K562 (cell line): ENCODE data around the gene SPATS2L. TPM values are rescaled to one million over a fixed set of nuclear protein-coding genes. Genes with fewer than 3 reads are reported as not detected.

Source experiments
- ATAC-seq: fragments of 200-7000 bp; cut with Tn5 transposase; 3 replicates; pipeline ENCODE4 v1.9.1; 2020; ENCODE audit warnings: moderate library complexity
- BruUV-seq: library from RNA; stranded (reverse); fragments of 400-500 nt; replicated peaks from 2 replicates; lab custom pipeline; 2021; lab: Mats Ljungman, UMichigan
- CTCF ChIA-PET: fragments of 300-600 bp; formaldehyde crosslinking; extraction: SDS; loops from one replicate; lab custom pipeline; 2021; ENCODE audit warnings: low intra/inter-chr PET ratio; lab: Yijun Ruan, JAX
- POLR2A ChIA-PET: fragments of 300-600, 350-650 bp; sonication (Branson Sonifier 250); formaldehyde crosslinking; extraction: SDS; loops from one replicate; lab custom pipeline; 2021; ENCODE audit warnings: antibody characterized with exemption, inconsistent platforms; lab: Yijun Ruan, JAX
- DNase-seq, 4 experiments: peaks; one replicate each; pipeline versions ENCODE4 v3.0.0 to v3.0.0-alpha.2; 2011 to 2018; ENCODE audit warnings: low spot score in 3 of 4, mixed read lengths in 3 of 4; ENCODE audit errors: extremely low read depth in 1 of 4
- FAIRE-seq: peaks from 2 replicates; lab custom pipeline; 2011; peaks lifted over from hg19 to GRCh38; lab: Jason Lieb, UNC
- H2AFZ ChIP-seq: 2 replicates; pipeline ENCODE4 v1.6.0; 2011; ENCODE audit warnings: low read depth, low read length, control low read depth, inconsistent platforms
- H3K27ac ChIP-seq: fragments of 200-600 bp; 3 replicates; pipeline ENCODE4 v1.8.0; 2011; ENCODE audit warnings: low read depth, mild to moderate bottlenecking, control low read depth, inconsistent platforms, low read length, moderate library complexity, mixed read lengths; ENCODE audit errors: extremely low read depth
- H3K27me3 ChIP-seq, 2 experiments: fragments of 300-600 bp in 1 of 2; 2 replicates in 1 of 2; 3 replicates in 1 of 2; pipeline versions ENCODE4 v1.6.0 to v1.8.0; 2011; ENCODE audit warnings: inconsistent platforms in 2 of 2, low read length in 2 of 2, mild to moderate bottlenecking in 1 of 2, mixed read lengths in 1 of 2, moderate library complexity in 1 of 2; ENCODE audit not compliant: control insufficient read depth in 2 of 2, insufficient read depth in 2 of 2
- H3K36me3 ChIP-seq: fragments of 300-600 bp; 3 replicates; pipeline ENCODE4 v1.8.0; 2011; ENCODE audit warnings: mild to moderate bottlenecking, low read length, inconsistent platforms; ENCODE audit not compliant: control insufficient read depth, insufficient read depth
- H3K4me1 ChIP-seq, 2 experiments: fragments of 200-600 bp in 1 of 2; replicated peaks in 1 of 2; 2 replicates in 1 of 2; 3 replicates in 1 of 2; pipeline versions ENCODE4 v1.5.1 to v1.8.0; 2011; ENCODE audit warnings: inconsistent platforms in 2 of 2, low read length in 2 of 2, mild to moderate bottlenecking in 1 of 2, mixed read lengths in 1 of 2, moderate library complexity in 1 of 2; ENCODE audit not compliant: control insufficient read depth in 2 of 2, insufficient read depth in 2 of 2
- H3K4me2 ChIP-seq: 2 replicates; pipeline ENCODE4 v1.6.1; 2011; ENCODE audit warnings: low read length, control low read depth, inconsistent platforms, mixed read lengths; ENCODE audit not compliant: insufficient read depth
- H3K4me3 ChIP-seq: fragments of 200-600 bp; sonication (generic), shearing (Covaris generic); 2 replicates; pipeline ENCODE4 v1.5.1; 2016; ENCODE audit warnings: control low read depth, inconsistent platforms
- H3K79me2 ChIP-seq: fragments of 200-600 bp; 3 replicates; pipeline ENCODE4 v1.8.0; 2011; ENCODE audit warnings: low read length, inconsistent platforms; ENCODE audit not compliant: control insufficient read depth, insufficient read depth
- H3K9ac ChIP-seq, 2 experiments: 2 replicates each; pipeline versions ENCODE4 v1.6.0 to v1.6.1; 2011; ENCODE audit warnings: low read depth in 2 of 2, low read length in 2 of 2, control low read depth in 1 of 2, inconsistent platforms in 1 of 2, mild to moderate bottlenecking in 1 of 2, mixed read lengths in 1 of 2; ENCODE audit not compliant: insufficient read depth in 1 of 2
- H3K9me1 ChIP-seq: one replicate; pipeline ENCODE4 v1.6.0; 2011; ENCODE audit warnings: inconsistent platforms, mild to moderate bottlenecking, low read length, moderate library complexity; ENCODE audit not compliant: control insufficient read depth, insufficient read depth
- H3K9me3 ChIP-seq: replicated peaks from 2 replicates; pipeline ENCODE4 v1.5.1; 2011; ENCODE audit warnings: low read depth, low read length, inconsistent platforms; ENCODE audit not compliant: control insufficient read depth, insufficient read depth
- H4K20me1 ChIP-seq: replicated peaks from 2 replicates; pipeline ENCODE4 v1.6.1; 2011; ENCODE audit warnings: low read length, inconsistent platforms, mixed read lengths; ENCODE audit not compliant: control insufficient read depth, insufficient read depth
- CEBPG ChIP-seq, 3 experiments: fragments of 200-800 bp in 1 of 3; sonication (Bioruptor generic) in 1 of 3; sonication (generic) in 1 of 3; formaldehyde crosslinking in 1 of 3; IDR thresholded peaks in 2 of 3; conservative IDR thresholded peaks in 1 of 3; 2 replicates each; pipeline versions ENCODE4 v1.6.1 to v1.8.0; 2016 to 2022; ENCODE audit warnings: missing compliant biosample characterization in 2 of 3, missing genetic modification characterization in 2 of 3, mild to moderate bottlenecking in 1 of 3, missing genetic modification reagents in 1 of 3
- HCFC1 ChIP-seq: IDR thresholded peaks from 2 replicates; pipeline ENCODE4 v1.6.1; 2012; ENCODE audit warnings: low read depth, low read length, improper control_type of control experiment
- LCOR ChIP-seq: sonication (generic); formaldehyde crosslinking; IDR thresholded peaks from 2 replicates; pipeline ENCODE4 v1.8.0; 2022; ENCODE audit warnings: mild to moderate bottlenecking, missing genetic modification reagents
- POLR3G ChIP-seq: IDR thresholded peaks from 2 replicates; pipeline ENCODE4 v1.6.1; 2011; ENCODE audit not compliant: insufficient read length, insufficient replicate concordance; ENCODE audit errors: extremely low read depth
- RCOR1 ChIP-seq, 2 experiments: IDR thresholded peaks; 2 replicates each; pipeline ENCODE4 v1.6.1; 2012; ENCODE audit warnings: low read depth in 2 of 2, low read length in 2 of 2, borderline replicate concordance in 1 of 2, improper control_type of control experiment in 1 of 2
- SAP30 ChIP-seq: fragments of 200-600 bp; sonication (generic); IDR thresholded peaks from 2 replicates; pipeline ENCODE4 v1.6.1; 2012; ENCODE audit warnings: borderline replicate concordance, low read depth, mild to moderate bottlenecking, moderate library complexity, low read length, control low read depth, inconsistent platforms; ENCODE audit not compliant: insufficient read depth, poor library complexity, severe bottlenecking
- WGBS: fragments of 100-300 bp; shearing (Covaris generic); methylation state at CpG from one replicate; pipeline ENCODE4 v1.1.6; 2016; ENCODE audit warnings: low coverage, mixed read lengths; ENCODE audit not compliant: insufficient coverage; ENCODE audit errors: missing lambda C conversion rate; 5-methylcytosine and 5-hydroxymethylcytosine counted together
- in situ Hi-C: fragments of 300-500 bp; cut with MboI; formaldehyde crosslinking; loops from 4 replicates; pipeline ENCODE4 v1.15.0; 2018; ENCODE audit warnings: inconsistent platforms, mixed read lengths
- intact Hi-C: fragments of 100-400 bp; cut with micrococcal nuclease; formaldehyde crosslinking; loops from 2 replicates; pipeline ENCODE4 v1.14.2; 2022
- polyA plus RNA-seq, 8 experiments: library from polyadenylated mRNA; depleted of rRNA in 4 of 8; stranded (reverse) in 5 of 8; unstranded in 3 of 8; fragments of >200 nt; fragmentation: Nextera tagmentation in 2 of 8; fragmentation: Illumina TruSeq in 1 of 8; extraction: Ambion mirVana in 2 of 8; extraction: Trizol in 1 of 8; gene quantifications; 2 replicates each; pipeline versions ENCODE4 v1.2.1 to v1.2.3, GENCODE V29; 2011 to 2014; ENCODE audit warnings: inconsistent platforms in 1 of 8, missing spikeins in 1 of 8
- total RNA-seq, 7 experiments: library from RNA; depleted of rRNA in 6 of 7; stranded (reverse); fragments of >200 nt in 6 of 7; fragmentation: Illumina TruSeq in 2 of 7; extraction: Trizol in 2 of 7; gene quantifications; 2 replicates each; pipeline versions ENCODE4 v1.2.1 to v1.2.3, GENCODE V29; 2011 to 2021; ENCODE audit warnings: low replicate concordance in 1 of 7

SPATS2L gene
- total and polyA plus RNA-seq, 9 of the 15 experiments (the other 6 are each of a cell fraction or from before 2014, with no cell fraction given), result 11.3 to 41.5 (median 24.9) TPM

GRCh38 chr2:200308546-200309295, 2.2 kb downstream of the SPATS2L start (continued):
- TF ChIP-seq LCOR, result no peak
- TF ChIP-seq HCFC1, result no peak
- no peak for TF ChIP-seq SAP30
- peak in 1 of 2 experiments; percentile 24; a peak in 1 of 4 replicates for TF ChIP-seq RCOR1 (IDR thresholded peaks at IDR 0.05; ENCODE audit: borderline replicate concordance in 1 of 2, low read depth in 2 of 2, low read length in 2 of 2)

DNA sequence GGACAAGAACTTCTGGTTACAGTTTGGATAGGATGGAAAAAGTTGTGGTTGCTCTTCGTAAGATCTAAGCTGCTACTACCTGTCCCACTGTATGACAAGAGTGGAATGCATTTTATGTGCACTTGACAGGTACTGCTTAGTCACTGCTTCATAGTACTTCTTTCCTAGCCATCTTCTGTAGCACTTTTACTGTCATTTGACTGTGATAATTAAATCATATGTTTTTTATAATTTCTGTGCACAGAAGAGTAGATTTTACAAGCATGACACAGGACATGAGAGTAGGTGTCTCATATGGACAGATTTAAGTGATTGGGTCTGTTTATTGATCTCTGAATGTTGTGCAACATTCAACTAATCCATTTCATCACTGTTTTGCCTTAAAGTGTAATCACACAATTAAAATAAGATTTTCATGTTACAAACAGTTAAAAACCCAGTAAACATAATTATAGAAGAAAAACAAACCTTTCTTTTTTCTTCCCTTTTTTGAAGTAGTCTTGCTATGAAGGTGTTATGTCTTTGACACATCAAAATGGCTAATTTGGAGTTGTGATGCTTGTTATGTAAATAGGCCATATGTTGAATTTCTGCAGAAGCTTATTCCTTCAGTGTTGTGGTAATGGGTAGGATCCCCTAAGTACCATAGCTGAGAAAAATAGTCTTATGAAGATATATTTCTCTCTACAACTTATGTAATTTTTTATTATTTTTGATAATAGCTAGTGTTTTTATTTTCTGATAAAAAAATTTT, 3.0 kb downstream of the SPATS2L start:
- WGBS, result 100% methylated on average over 1 of the region's 1 CpG
- H3K4me3 ChIP-seq, result no peak overlapping the region
- CTCF ChIA-PET, result interaction anchor here (0.6 kb wide), 1 partner anchor 173 kb away, joined by 4 read pairs; no protein-coding TSS in a partner anchor

More for the DNA sequence above, 3.0 kb downstream of the SPATS2L start:
- POLR2A ChIA-PET, result interaction anchor here (0.7 kb wide), 1 partner anchor 14 kb away, joined by 3 read pairs; no protein-coding TSS in a partner anchor
- Histone ChIP-seq H3K79me2 (peaks cover 8% of the 10 kb centered on the region; the same call in 1 of the 3 replicates), H3K27ac (no peak overlapping the region), H3K4me1 (peaks cover 0 to 8% of the 10 kb centered on the region in 2 experiments; a peak in 3 of 5 replicates), H3K27me3 (no peaks in the 10 kb centered on the region), H3K9ac (no peak overlapping the region), H2AFZ (no peak overlapping the region), H3K36me3 (no peaks in the 10 kb centered on the region), H4K20me1 (no peaks in the 10 kb centered on the region), H3K4me2 (no peak overlapping the region), H3K9me3 (no peaks in the 10 kb centered on the region), H3K9me1 (no peaks in the 10 kb centered on the region)
- no TSS peak for BruUV-seq
- TF ChIP-seq CEBPG (CRISPR knock-in tag; IDR thresholded peaks at IDR 0.05) (no peak), CEBPG (tag; conservative IDR thresholded peaks at IDR 0.05 in 1 of 2, IDR thresholded peaks at IDR 0.05 in 1 of 2) (0 out of 4 replicates have a peak, but pooled peaks of 1 of the 2 experiments have one; percentile 17), POLR3G (no peak)
- peak; percentile 6 for FAIRE-seq
- in situ Hi-C loops (no loop called here), intact Hi-C loops (loop anchor here (5.0 to 10.0 kb wide), 3 partner anchors 135 to 322 kb away; no protein-coding TSS in a partner anchor)
- no peak for ATAC-seq
- DNase-seq, result no peak
